Measurements from ENCODE around the gene LDAF1.

- TF ChIP-seq CTCF (IDR thresholded peaks at IDR 0.05) = no peak
- TF ChIP-seq POLR2A (IDR thresholded peaks at IDR 0.05) = no peak
Observed at GRCh38 chr16:21183995-21184394, 25.5 kb downstream of the LDAF1 start.

Measured in right lobe of liver (tissue), 4 donors.